Ectodermal cell (in vitro differentiated cells): ENCODE results near the gene EGLN1.

Source experiments
- H3K27ac ChIP-seq: 2 replicates; pipeline ENCODE4 v1.7.0; 2013; ENCODE audit warnings: mild to moderate bottlenecking, low read depth, low read length; ENCODE audit not compliant: insufficient read depth, poor library complexity, severe bottlenecking
- H3K27me3 ChIP-seq: 2 replicates; pipeline ENCODE4 v1.7.0; 2013; ENCODE audit warnings: mild to moderate bottlenecking, low read length; ENCODE audit not compliant: insufficient read depth, control insufficient read depth, poor library complexity, severe bottlenecking
- H3K36me3 ChIP-seq: one replicate; pipeline ENCODE4 v1.7.0; 2013; ENCODE audit warnings: low read length; ENCODE audit not compliant: control insufficient read depth, insufficient read depth
- H3K4me1 ChIP-seq: one replicate; pipeline ENCODE4 v1.7.0; 2013; ENCODE audit warnings: low read length; ENCODE audit not compliant: control insufficient read depth, insufficient read depth
- H3K4me3 ChIP-seq: 2 replicates; pipeline ENCODE4 v1.7.0; 2013; ENCODE audit warnings: low read depth, low read length, control low read depth; ENCODE audit not compliant: insufficient read depth
- H3K9me3 ChIP-seq: 2 replicates; pipeline ENCODE4 v1.7.0; 2013; ENCODE audit warnings: mild to moderate bottlenecking, low read length, moderate library complexity; ENCODE audit not compliant: control insufficient read depth
- WGBS, 2 experiments: methylation state at CpG; one replicate each; pipeline ENCODE4 v1.1.7; 2013; ENCODE audit warnings: missing lambda C conversion rate in 2 of 2; 5-methylcytosine and 5-hydroxymethylcytosine counted together

EGLN1 gene

GRCh38 chr1:231422798-231423309 lies 767 bp upstream of the EGLN1 start:
- Histone ChIP-seq H3K9me3 (no peaks in the 10 kb centered on the region), H3K27me3 (peaks cover 78% of the 10 kb centered on the region), H3K36me3 (no peaks in the 10 kb centered on the region), H3K4me1 (peaks cover 10% of the 10 kb centered on the region), H3K27ac (no peak overlapping the region), H3K4me3 (peak overlapping the region; percentile 58)
- 37 to 54% methylated on average over 4 to 8 of the region's 8 CpGs for WGBS, 2 experiments

GRCh38 chr1:231421546-231421970 lies 529 bp downstream of the EGLN1 start:
- no peaks in the 10 kb centered on the region for H3K36me3 ChIP-seq
- 0% methylated on average over 53 of the region's 53 CpGs for WGBS, 2 experiments
- no peak overlapping the region for H3K27ac ChIP-seq
- H3K4me1 ChIP-seq = peaks cover 10% of the 10 kb centered on the region
- no peaks in the 10 kb centered on the region for H3K9me3 ChIP-seq
- H3K4me3 ChIP-seq = peak overlapping the region; percentile 58
- H3K27me3 ChIP-seq = peaks cover 78% of the 10 kb centered on the region

- Histone ChIP-seq H3K36me3 (no peaks in the 10 kb centered on the region), H3K9me3 (no peaks in the 10 kb centered on the region), H3K4me3 (peak overlapping the region; percentile 58), H3K4me1 (peaks cover 10% of the 10 kb centered on the region), H3K27ac (no peak overlapping the region), H3K27me3 (peaks cover 73% of the 10 kb centered on the region)
- 0% methylated on average over 63 of the region's 63 CpGs for WGBS, 2 experiments
Measured at GRCh38 chr1:231420959-231421545, 1.0 kb downstream of the EGLN1 start.

GRCh38 chr1:231420299-231420958 lies 1.7 kb downstream of the EGLN1 start:
- no peaks in the 10 kb centered on the region for H3K36me3 ChIP-seq
- 2 to 3% methylated on average over 18 of the region's 18 CpGs for WGBS, 2 experiments
- H3K4me1 ChIP-seq = peaks cover 10% of the 10 kb centered on the region
- H3K9me3 ChIP-seq = no peaks in the 10 kb centered on the region
- H3K4me3 ChIP-seq = peak overlapping the region; percentile 58
- H3K27me3 ChIP-seq = peaks cover 67% of the 10 kb centered on the region
- no peak overlapping the region for H3K27ac ChIP-seq

- 31 to 38% methylated on average over 8 of the region's 8 CpGs for WGBS, 2 experiments
- Histone ChIP-seq H3K4me3 (peak overlapping the region; percentile 58), H3K36me3 (no peaks in the 10 kb centered on the region), H3K9me3 (no peaks in the 10 kb centered on the region), H3K27ac (no peak overlapping the region), H3K27me3 (peaks cover 61% of the 10 kb centered on the region), H3K4me1 (peaks cover 10% of the 10 kb centered on the region)
Measured at GRCh38 chr1:231419738-231420298, 2.3 kb downstream of the EGLN1 start.

GRCh38 chr1:231419147-231419546 lies 2.9 kb downstream of the EGLN1 start:
- Histone ChIP-seq H3K9me3 (no peaks in the 10 kb centered on the region), H3K27me3 (peaks cover 54% of the 10 kb centered on the region), H3K4me1 (peaks cover 16% of the 10 kb centered on the region), H3K27ac (no peak overlapping the region), H3K36me3 (no peaks in the 10 kb centered on the region), H3K4me3 (no peak overlapping the region)
- WGBS, 2 experiments = 88% methylated on average over 1 of the region's 1 CpG

GRCh38 chr1:231418741-231419107 lies 3.4 kb downstream of the EGLN1 start:
- H3K9me3 ChIP-seq = no peaks in the 10 kb centered on the region
- H3K27me3 ChIP-seq = peaks cover 50% of the 10 kb centered on the region
- peaks cover 18% of the 10 kb centered on the region for H3K4me1 ChIP-seq
- H3K36me3 ChIP-seq = no peaks in the 10 kb centered on the region
- no peak overlapping the region for H3K4me3 ChIP-seq
- H3K27ac ChIP-seq = no peak overlapping the region
- WGBS, 2 experiments = 88 to 96% methylated on average over 3 to 4 of the region's 4 CpGs

GRCh38 chr1:231418101-231418740 lies 3.9 kb downstream of the EGLN1 start:
- WGBS, 2 experiments = 96 to 100% methylated on average over 3 to 4 of the region's 4 CpGs
- no peak overlapping the region for H3K27ac ChIP-seq
- H3K9me3 ChIP-seq = no peaks in the 10 kb centered on the region
- H3K4me1 ChIP-seq = peaks cover 16% of the 10 kb centered on the region
- H3K27me3 ChIP-seq = peaks cover 45% of the 10 kb centered on the region
- H3K4me3 ChIP-seq = no peak overlapping the region
- no peaks in the 10 kb centered on the region for H3K36me3 ChIP-seq

GRCh38 chr1:231417513-231417912 lies 4.6 kb downstream of the EGLN1 start:
- peaks cover 11% of the 10 kb centered on the region for H3K4me1 ChIP-seq
- no peak overlapping the region for H3K4me3 ChIP-seq
- H3K27me3 ChIP-seq = peaks cover 39% of the 10 kb centered on the region
- no peak overlapping the region for H3K27ac ChIP-seq
- H3K36me3 ChIP-seq = no peaks in the 10 kb centered on the region
- no peaks in the 10 kb centered on the region for H3K9me3 ChIP-seq
- WGBS, 2 experiments = 95 to 98% methylated on average over 2 of the region's 2 CpGs

GRCh38 chr1:231416901-231417300 lies 5.2 kb downstream of the EGLN1 start:
- H3K9me3 ChIP-seq = no peaks in the 10 kb centered on the region
- H3K36me3 ChIP-seq = no peaks in the 10 kb centered on the region
- no peak overlapping the region for H3K27ac ChIP-seq
- H3K4me3 ChIP-seq = no peak overlapping the region
- peaks cover 39% of the 10 kb centered on the region for H3K27me3 ChIP-seq
- peaks cover 11% of the 10 kb centered on the region for H3K4me1 ChIP-seq
- WGBS, 2 experiments = 60 to 90% methylated on average over 1 of the region's 1 CpG
